Cardiac fibroblast (primary cell): ENCODE results near the gene SCD5.

Experiments used
- DNase-seq, 2 donors: peaks; one replicate each; pipeline versions ENCODE4 v3.0.0 to v3.0.0-alpha.2; 2010; ENCODE audit warnings: low read depth in 2 of 2
- H3K4me3 ChIP-seq, 2 donors: replicated peaks in 1 of 2; 1 replicate in 1 of 2; 2 replicates in 1 of 2; pipeline ENCODE4 v1.5.1; 2011; ENCODE audit warnings: low read depth in 2 of 2, low read length in 2 of 2, mild to moderate bottlenecking in 2 of 2, moderate library complexity in 1 of 2
- CTCF ChIP-seq: IDR thresholded peaks from one replicate; pipeline ENCODE4 v1.5.1; 2011; ENCODE audit warnings: low read depth, mild to moderate bottlenecking, low read length, inconsistent platforms

Gene SCD5

GRCh38 chr4:82797040-82797404, 1.6 kb downstream of the SCD5 start:
- no peak for TF ChIP-seq CTCF
- peak in 1 of 2 donors; percentile 16 for DNase-seq
- H3K4me3 ChIP-seq: peak overlapping the region; percentile 71 to 72

DNA sequence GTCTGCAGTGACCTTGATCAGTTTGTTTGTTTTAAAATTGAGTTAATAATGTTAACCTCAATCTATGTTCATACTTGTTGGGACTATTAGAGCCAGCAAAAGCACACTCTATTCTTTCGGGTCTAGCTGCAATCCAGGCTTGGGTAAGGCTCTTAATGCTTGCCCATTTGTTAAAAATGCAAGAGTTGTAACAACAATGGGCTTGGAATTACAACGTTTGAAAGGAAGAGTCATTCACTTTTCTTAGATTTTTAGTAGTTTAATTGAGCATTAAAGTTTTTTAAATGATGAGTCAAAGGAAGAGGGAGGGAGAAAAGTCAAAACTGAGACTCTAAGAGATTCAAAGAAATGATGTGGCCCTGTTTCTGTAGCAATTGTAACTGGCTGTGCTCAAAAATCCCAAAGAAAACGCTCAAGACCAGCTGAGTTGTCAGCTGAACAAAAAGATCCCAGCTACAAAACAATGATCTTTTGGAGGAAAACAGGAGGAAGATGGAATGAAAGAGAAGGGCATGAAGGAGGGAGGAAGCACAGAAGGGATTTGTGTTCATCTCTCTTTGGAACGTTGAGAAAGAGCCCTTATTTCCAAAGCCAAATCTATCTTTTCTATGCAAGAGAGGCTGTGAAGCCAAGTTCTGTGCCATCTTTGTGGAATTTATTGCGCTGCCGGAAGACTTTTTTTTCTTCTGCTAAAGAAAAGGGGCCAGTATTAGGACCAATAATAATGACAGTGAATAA, 5.5 kb downstream of the SCD5 start:
- peak in 1 of 2 donors; percentile 45 for DNase-seq
- TF ChIP-seq CTCF: no peak
- no peak overlapping the region for H3K4me3 ChIP-seq

GRCh38 chr4:82791179-82791578, 7.4 kb downstream of the SCD5 start:
- H3K4me3 ChIP-seq: no peak overlapping the region
- no peak for TF ChIP-seq CTCF

GRCh38 chr4:82790060-82790660, 8.4 kb downstream of the SCD5 start:
- DNase-seq: no peak
- no peak for TF ChIP-seq CTCF

More at GRCh38 chr4:82791179-82791578, 7.4 kb downstream of the SCD5 start:
- no peak for DNase-seq

GRCh38 chr4:82789025-82789776, 9.4 kb downstream of the SCD5 start:
- no peak for TF ChIP-seq CTCF
- DNase-seq: no peak
- no peak overlapping the region for H3K4me3 ChIP-seq

More at GRCh38 chr4:82790060-82790660, 8.4 kb downstream of the SCD5 start:
- no peak overlapping the region for H3K4me3 ChIP-seq

GRCh38 chr4:82787342-82787741, 11.3 kb downstream of the SCD5 start:
- peak; percentile 19 to 53 for DNase-seq
- no peak overlapping the region for H3K4me3 ChIP-seq
- TF ChIP-seq CTCF: no peak
